WTC11 (cell line): ENCODE results near the gene MEPCE. TPM values are rescaled to one million over a fixed set of nuclear protein-coding genes. Genes with fewer than 3 reads are reported as not detected.

Experiments
- ATAC-seq: fragments of 200-7000 bp; cut with Tn5 transposase; 2 replicates; pipeline ENCODE4 v1.10.0; 2021; ENCODE audit warnings: mild to moderate bottlenecking, moderate library complexity
- CTCF ChIA-PET: fragments of 300-600 bp; sonication (Branson Sonifier 250); formaldehyde crosslinking; loops from one replicate; lab custom pipeline; 2021; ENCODE audit warnings: antibody characterized with exemption; lab: Charles Lee
- POLR2A ChIA-PET: fragments of 350-600 bp; sonication (Branson Sonifier 250); formaldehyde crosslinking; loops from one replicate; lab custom pipeline; 2021; ENCODE audit warnings: antibody characterized with exemption; lab: Charles Lee
- DNase-seq: peaks from one replicate; pipeline ENCODE4 v3.0.0; 2021; ENCODE audit warnings: low spot score
- H3K27ac Mint-ChIP-seq: 2 replicates; pipeline ENCODE4 v1.8.0; 2021; ENCODE audit warnings: mixed read lengths
- H3K27me3 Mint-ChIP-seq: 2 replicates; pipeline ENCODE4 v1.8.0; 2021; ENCODE audit warnings: low read depth, mild to moderate bottlenecking, moderate library complexity, mixed read lengths
- H3K36me3 Mint-ChIP-seq: 2 replicates; pipeline ENCODE4 v1.8.0; 2021; ENCODE audit warnings: mixed read lengths
- H3K4me1 Mint-ChIP-seq: 2 replicates; pipeline ENCODE4 v1.8.0; 2022; ENCODE audit warnings: mixed read lengths
- H3K4me3 Mint-ChIP-seq: 2 replicates; pipeline ENCODE4 v1.8.0; 2021; ENCODE audit warnings: mild to moderate bottlenecking, moderate library complexity, mixed read lengths
- H3K9me3 Mint-ChIP-seq: 2 replicates; pipeline ENCODE4 v1.8.0; 2021; ENCODE audit warnings: mixed read lengths
- JAZF1 ChIP-seq: fragments of 250-450 bp; sonication (Bioruptor Pico); IDR thresholded peaks from 2 replicates; pipeline ENCODE4 v1.9.0; 2021; ENCODE audit warnings: moderate library complexity, mild to moderate bottlenecking, inconsistent platforms
- KAT7 ChIP-seq: sonication (generic); formaldehyde crosslinking; IDR thresholded peaks from 2 replicates; pipeline ENCODE4 v1.8.1; 2023; ENCODE audit warnings: missing genetic modification reagents, mild to moderate bottlenecking, borderline replicate concordance
- NFYB ChIP-seq: sonication (generic); formaldehyde crosslinking; conservative IDR thresholded peaks from 2 replicates; pipeline ENCODE4 v1.8.0; 2022; ENCODE audit warnings: low read depth, missing genetic modification reagents
- OVOL2 ChIP-seq: fragments of 250-450 bp; sonication (Bioruptor Pico); IDR thresholded peaks from 2 replicates; pipeline ENCODE4 v1.9.0; 2021; ENCODE audit warnings: mild to moderate bottlenecking, borderline replicate concordance
- TEAD1 ChIP-seq: sonication (generic); formaldehyde crosslinking; IDR thresholded peaks from 2 replicates; pipeline ENCODE4 v1.8.0; 2022; ENCODE audit warnings: mild to moderate bottlenecking, missing genetic modification reagents
- ZNF423 ChIP-seq: fragments of 250-450 bp; sonication (Bioruptor Pico); IDR thresholded peaks from 2 replicates; pipeline ENCODE4 v2.1.2; 2022; ENCODE audit warnings: mild to moderate bottlenecking, moderate library complexity
- total RNA-seq: library from RNA; stranded (reverse); gene quantifications from 3 replicates; pipeline ENCODE4 v1.2.3, GENCODE V29; 2021
- TF ChIP-seq, protein P1 (sequence below): sonication (generic); formaldehyde crosslinking; conservative IDR thresholded peaks from 2 replicates; pipeline ENCODE4 v1.8.1; 2023; ENCODE audit warnings: mild to moderate bottlenecking, low read depth, missing genetic modification reagents, moderate library complexity
- TF ChIP-seq, protein P2 (sequence below): sonication (generic); formaldehyde crosslinking; IDR thresholded peaks from 2 replicates; pipeline ENCODE4 v1.8.1; 2022; ENCODE audit warnings: low read depth, missing genetic modification reagents, borderline replicate concordance
- TF ChIP-seq, protein P3 (sequence below): sonication (generic); formaldehyde crosslinking; IDR thresholded peaks from 2 replicates; pipeline ENCODE4 v1.8.0; 2022; ENCODE audit warnings: mild to moderate bottlenecking, missing genetic modification reagents
- TF ChIP-seq, protein P4 (sequence below): sonication (generic); formaldehyde crosslinking; IDR thresholded peaks from 2 replicates; pipeline ENCODE4 v1.8.1; 2023; ENCODE audit warnings: mild to moderate bottlenecking, missing genetic modification reagents, moderate library complexity
- TF ChIP-seq, protein P5 (sequence below): sonication (generic); formaldehyde crosslinking; IDR thresholded peaks from 2 replicates; pipeline ENCODE4 v1.8.1; 2023; ENCODE audit warnings: mild to moderate bottlenecking, missing genetic modification reagents
- TF ChIP-seq, protein P6 (sequence below): sonication (generic); formaldehyde crosslinking; IDR thresholded peaks from 2 replicates; pipeline ENCODE4 v1.8.0; 2023; ENCODE audit warnings: missing genetic modification reagents
- TF ChIP-seq, protein P7 (sequence below): fragments of 250-450 bp; sonication (Bioruptor Pico); IDR thresholded peaks from 2 replicates; pipeline ENCODE4 v1.9.0; 2021; ENCODE audit warnings: mild to moderate bottlenecking
- TF ChIP-seq, protein P8 (sequence below): sonication (generic); formaldehyde crosslinking; IDR thresholded peaks from 2 replicates; pipeline ENCODE4 v1.8.0; 2022; ENCODE audit warnings: missing genetic modification reagents

MEPCE gene
- total RNA-seq, 1 experiment from 2014 or later: 41.9 TPM

DNA sequence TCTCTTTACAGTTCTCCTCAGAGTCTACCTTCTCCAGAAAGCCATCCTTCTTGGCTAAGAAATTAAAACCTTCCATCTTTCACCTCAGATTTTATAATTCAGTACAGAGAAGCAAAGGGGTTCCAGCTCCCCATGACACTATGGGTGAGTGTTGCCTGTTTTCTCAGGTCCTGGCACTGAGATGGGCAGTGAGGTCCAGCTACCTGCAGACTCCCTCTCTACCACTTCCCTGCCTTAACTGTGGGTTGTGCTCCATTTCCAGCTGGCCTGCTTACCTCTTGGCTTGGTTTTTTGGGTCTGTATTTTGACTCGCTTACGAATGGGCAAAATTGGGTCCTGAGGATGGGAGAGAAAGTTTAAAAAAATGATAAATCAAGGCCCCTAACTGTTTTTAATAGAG is 27.4 kb upstream of the MEPCE start (continued):
- TF ChIP-seq, protein P1, sequence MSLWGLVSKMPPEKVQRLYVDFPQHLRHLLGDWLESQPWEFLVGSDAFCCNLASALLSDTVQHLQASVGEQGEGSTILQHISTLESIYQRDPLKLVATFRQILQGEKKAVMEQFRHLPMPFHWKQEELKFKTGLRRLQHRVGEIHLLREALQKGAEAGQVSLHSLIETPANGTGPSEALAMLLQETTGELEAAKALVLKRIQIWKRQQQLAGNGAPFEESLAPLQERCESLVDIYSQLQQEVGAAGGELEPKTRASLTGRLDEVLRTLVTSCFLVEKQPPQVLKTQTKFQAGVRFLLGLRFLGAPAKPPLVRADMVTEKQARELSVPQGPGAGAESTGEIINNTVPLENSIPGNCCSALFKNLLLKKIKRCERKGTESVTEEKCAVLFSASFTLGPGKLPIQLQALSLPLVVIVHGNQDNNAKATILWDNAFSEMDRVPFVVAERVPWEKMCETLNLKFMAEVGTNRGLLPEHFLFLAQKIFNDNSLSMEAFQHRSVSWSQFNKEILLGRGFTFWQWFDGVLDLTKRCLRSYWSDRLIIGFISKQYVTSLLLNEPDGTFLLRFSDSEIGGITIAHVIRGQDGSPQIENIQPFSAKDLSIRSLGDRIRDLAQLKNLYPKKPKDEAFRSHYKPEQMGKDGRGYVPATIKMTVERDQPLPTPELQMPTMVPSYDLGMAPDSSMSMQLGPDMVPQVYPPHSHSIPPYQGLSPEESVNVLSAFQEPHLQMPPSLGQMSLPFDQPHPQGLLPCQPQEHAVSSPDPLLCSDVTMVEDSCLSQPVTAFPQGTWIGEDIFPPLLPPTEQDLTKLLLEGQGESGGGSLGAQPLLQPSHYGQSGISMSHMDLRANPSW (CRISPR knock-in tag): no peak
- TF ChIP-seq, protein P2, sequence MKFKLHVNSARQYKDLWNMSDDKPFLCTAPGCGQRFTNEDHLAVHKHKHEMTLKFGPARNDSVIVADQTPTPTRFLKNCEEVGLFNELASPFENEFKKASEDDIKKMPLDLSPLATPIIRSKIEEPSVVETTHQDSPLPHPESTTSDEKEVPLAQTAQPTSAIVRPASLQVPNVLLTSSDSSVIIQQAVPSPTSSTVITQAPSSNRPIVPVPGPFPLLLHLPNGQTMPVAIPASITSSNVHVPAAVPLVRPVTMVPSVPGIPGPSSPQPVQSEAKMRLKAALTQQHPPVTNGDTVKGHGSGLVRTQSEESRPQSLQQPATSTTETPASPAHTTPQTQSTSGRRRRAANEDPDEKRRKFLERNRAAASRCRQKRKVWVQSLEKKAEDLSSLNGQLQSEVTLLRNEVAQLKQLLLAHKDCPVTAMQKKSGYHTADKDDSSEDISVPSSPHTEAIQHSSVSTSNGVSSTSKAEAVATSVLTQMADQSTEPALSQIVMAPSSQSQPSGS (CRISPR knock-in tag): no peak
- TF ChIP-seq, protein P3, sequence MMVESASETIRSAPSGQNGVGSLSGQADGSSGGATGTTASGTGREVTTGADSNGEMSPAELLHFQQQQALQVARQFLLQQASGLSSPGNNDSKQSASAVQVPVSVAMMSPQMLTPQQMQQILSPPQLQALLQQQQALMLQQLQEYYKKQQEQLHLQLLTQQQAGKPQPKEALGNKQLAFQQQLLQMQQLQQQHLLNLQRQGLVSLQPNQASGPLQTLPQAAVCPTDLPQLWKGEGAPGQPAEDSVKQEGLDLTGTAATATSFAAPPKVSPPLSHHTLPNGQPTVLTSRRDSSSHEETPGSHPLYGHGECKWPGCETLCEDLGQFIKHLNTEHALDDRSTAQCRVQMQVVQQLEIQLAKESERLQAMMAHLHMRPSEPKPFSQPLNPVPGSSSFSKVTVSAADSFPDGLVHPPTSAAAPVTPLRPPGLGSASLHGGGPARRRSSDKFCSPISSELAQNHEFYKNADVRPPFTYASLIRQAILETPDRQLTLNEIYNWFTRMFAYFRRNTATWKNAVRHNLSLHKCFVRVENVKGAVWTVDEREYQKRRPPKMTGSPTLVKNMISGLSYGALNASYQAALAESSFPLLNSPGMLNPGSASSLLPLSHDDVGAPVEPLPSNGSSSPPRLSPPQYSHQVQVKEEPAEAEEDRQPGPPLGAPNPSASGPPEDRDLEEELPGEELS: no peak

DNA sequence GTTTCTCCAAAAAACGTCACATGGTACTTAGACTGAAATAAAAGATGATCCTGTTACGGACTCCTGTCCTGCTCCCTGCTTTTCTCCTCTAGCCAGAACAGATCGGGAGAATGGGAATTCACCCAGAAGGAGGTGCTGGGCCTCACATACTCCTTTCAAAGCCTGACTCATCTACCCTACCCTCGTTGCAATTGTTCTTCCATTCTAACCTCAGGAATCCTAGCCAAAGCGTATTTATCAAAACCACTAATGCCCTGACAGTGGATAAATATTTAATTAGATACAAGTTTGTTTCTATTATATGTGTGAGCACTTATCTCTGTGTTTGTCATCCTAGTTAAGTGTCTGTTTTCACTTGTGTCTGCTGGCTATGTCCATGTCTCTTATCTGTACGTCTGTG is 22.9 kb upstream of the MEPCE start:
- Mint-ChIP-seq H3K27ac (no peak overlapping the region), H3K4me3 (no peak overlapping the region), H3K27me3 (peaks cover 21% of the 10 kb centered on the region), H3K4me1 (no peaks in the 10 kb centered on the region), H3K36me3 (no peaks in the 10 kb centered on the region), H3K9me3 (no peaks in the 10 kb centered on the region)
- CTCF ChIA-PET: interaction anchor here (0.6 to 2.3 kb wide), 23 partner anchors 9 to 276 kb away, joined by 3 to 20 read pairs (median 6); partner anchors contain the start of genes GAL3ST4 and ZCWPW1
- ATAC-seq (no peak), DNase-seq (no peak)
- POLR2A ChIA-PET: no interaction called here
- TF ChIP-seq, protein P4, sequence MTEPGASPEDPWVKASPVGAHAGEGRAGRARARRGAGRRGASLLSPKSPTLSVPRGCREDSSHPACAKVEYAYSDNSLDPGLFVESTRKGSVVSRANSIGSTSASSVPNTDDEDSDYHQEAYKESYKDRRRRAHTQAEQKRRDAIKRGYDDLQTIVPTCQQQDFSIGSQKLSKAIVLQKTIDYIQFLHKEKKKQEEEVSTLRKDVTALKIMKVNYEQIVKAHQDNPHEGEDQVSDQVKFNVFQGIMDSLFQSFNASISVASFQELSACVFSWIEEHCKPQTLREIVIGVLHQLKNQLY: no peak
- TF ChIP-seq, protein P5, sequence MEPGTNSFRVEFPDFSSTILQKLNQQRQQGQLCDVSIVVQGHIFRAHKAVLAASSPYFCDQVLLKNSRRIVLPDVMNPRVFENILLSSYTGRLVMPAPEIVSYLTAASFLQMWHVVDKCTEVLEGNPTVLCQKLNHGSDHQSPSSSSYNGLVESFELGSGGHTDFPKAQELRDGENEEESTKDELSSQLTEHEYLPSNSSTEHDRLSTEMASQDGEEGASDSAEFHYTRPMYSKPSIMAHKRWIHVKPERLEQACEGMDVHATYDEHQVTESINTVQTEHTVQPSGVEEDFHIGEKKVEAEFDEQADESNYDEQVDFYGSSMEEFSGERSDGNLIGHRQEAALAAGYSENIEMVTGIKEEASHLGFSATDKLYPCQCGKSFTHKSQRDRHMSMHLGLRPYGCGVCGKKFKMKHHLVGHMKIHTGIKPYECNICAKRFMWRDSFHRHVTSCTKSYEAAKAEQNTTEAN (CRISPR knock-in tag): no peak
- TF ChIP-seq, protein P1 (CRISPR knock-in tag): no peak
- TF ChIP-seq, protein P6, sequence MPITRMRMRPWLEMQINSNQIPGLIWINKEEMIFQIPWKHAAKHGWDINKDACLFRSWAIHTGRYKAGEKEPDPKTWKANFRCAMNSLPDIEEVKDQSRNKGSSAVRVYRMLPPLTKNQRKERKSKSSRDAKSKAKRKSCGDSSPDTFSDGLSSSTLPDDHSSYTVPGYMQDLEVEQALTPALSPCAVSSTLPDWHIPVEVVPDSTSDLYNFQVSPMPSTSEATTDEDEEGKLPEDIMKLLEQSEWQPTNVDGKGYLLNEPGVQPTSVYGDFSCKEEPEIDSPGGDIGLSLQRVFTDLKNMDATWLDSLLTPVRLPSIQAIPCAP (CRISPR knock-in tag): no peak
- TF ChIP-seq KAT7 (CRISPR knock-in tag) (no peak), TEAD1 (CRISPR knock-in tag) (no peak), ZNF423 (CRISPR knock-in tag) (no peak), NFYB (no peak), JAZF1 (CRISPR knock-in tag) (no peak), OVOL2 (CRISPR knock-in tag) (no peak)
- TF ChIP-seq, protein P2 (CRISPR knock-in tag): no peak
- TF ChIP-seq, protein P7, sequence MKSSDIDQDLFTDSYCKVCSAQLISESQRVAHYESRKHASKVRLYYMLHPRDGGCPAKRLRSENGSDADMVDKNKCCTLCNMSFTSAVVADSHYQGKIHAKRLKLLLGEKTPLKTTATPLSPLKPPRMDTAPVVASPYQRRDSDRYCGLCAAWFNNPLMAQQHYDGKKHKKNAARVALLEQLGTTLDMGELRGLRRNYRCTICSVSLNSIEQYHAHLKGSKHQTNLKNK (CRISPR knock-in tag): no peak
- TF ChIP-seq, protein P8, sequence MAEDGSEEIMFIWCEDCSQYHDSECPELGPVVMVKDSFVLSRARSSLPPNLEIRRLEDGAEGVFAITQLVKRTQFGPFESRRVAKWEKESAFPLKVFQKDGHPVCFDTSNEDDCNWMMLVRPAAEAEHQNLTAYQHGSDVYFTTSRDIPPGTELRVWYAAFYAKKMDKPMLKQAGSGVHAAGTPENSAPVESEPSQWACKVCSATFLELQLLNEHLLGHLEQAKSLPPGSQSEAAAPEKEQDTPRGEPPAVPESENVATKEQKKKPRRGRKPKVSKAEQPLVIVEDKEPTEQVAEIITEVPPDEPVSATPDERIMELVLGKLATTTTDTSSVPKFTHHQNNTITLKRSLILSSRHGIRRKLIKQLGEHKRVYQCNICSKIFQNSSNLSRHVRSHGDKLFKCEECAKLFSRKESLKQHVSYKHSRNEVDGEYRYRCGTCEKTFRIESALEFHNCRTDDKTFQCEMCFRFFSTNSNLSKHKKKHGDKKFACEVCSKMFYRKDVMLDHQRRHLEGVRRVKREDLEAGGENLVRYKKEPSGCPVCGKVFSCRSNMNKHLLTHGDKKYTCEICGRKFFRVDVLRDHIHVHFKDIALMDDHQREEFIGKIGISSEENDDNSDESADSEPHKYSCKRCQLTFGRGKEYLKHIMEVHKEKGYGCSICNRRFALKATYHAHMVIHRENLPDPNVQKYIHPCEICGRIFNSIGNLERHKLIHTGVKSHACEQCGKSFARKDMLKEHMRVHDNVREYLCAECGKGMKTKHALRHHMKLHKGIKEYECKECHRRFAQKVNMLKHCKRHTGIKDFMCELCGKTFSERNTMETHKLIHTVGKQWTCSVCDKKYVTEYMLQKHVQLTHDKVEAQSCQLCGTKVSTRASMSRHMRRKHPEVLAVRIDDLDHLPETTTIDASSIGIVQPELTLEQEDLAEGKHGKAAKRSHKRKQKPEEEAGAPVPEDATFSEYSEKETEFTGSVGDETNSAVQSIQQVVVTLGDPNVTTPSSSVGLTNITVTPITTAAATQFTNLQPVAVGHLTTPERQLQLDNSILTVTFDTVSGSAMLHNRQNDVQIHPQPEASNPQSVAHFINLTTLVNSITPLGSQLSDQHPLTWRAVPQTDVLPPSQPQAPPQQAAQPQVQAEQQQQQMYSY (CRISPR knock-in tag): no peak
